Thyroid gland (tissue), 4 donors: Measurements from ENCODE around the gene NBDY. TPM values are rescaled to one million over a fixed set of nuclear protein-coding genes. Genes with fewer than 3 reads are reported as not detected.

Experiments
- DNase-seq, 2 donors: peaks; one replicate each; pipeline ENCODE4 v3.0.0-alpha.2; 2019
- H3K27ac ChIP-seq, 3 donors: fragments of 200-600 bp; sonication (generic); 1 replicate in 2 of 3; 2 replicates in 1 of 3; pipeline ENCODE4 v1.5.1; 2016 to 2019; ENCODE audit warnings: mild to moderate bottlenecking in 1 of 3, moderate library complexity in 1 of 3
- H3K27me3 ChIP-seq: fragments of 200-600 bp; sonication (generic); one replicate; pipeline ENCODE4 v1.5.1; 2019
- H3K36me3 ChIP-seq, 2 donors: fragments of 200-600 bp; sonication (generic); one replicate each; pipeline ENCODE4 v1.5.1; 2016 to 2019
- H3K4me1 ChIP-seq, 2 donors: fragments of 200-600 bp; sonication (generic); one replicate each; pipeline ENCODE4 v1.5.1; 2017 to 2019
- H3K4me3 ChIP-seq, 3 donors: fragments of 200-600 bp; sonication (generic); replicated peaks in 1 of 3; 1 replicate in 2 of 3; 2 replicates in 1 of 3; pipeline ENCODE4 v1.5.1; 2016; ENCODE audit warnings: mild to moderate bottlenecking in 1 of 3
- H3K9me3 ChIP-seq: fragments of 200-600 bp; sonication (generic); one replicate; pipeline ENCODE4 v1.5.1; 2017
- POLR2A ChIP-seq, 2 donors: fragments of 450-650 bp; IDR thresholded peaks; one replicate each; pipeline ENCODE4 v1.6.1; 2017; ENCODE audit warnings: antibody characterized with exemption in 2 of 2, mild to moderate bottlenecking in 2 of 2, moderate library complexity in 1 of 2
- WGBS, 2 donors: methylation state at CpG; one replicate each; pipeline ENCODE4 v1.1.5; 2017; 5-methylcytosine and 5-hydroxymethylcytosine counted together
- intact Hi-C: fragments of 100-400 bp; cut with DNase I; formaldehyde crosslinking; loops from one replicate; pipeline ENCODE4 v1.15.1; 2023
- total RNA-seq, 4 donors: library from RNA; depleted of rRNA; stranded (reverse); fragments of >200 nt; gene quantifications; one replicate each; pipeline ENCODE4 v1.2.3, GENCODE V29; 2016
- TF ChIP-seq, protein P1 (sequence below), 6 experiments: fragments of 200-600 bp in 3 of 6; fragments of 450-650 bp in 3 of 6; sonication (generic) in 3 of 6; IDR thresholded peaks; one replicate each; pipeline ENCODE4 v1.5.1; 2016 to 2019; ENCODE audit warnings: antibody characterized with exemption in 6 of 6, mild to moderate bottlenecking in 2 of 6, inconsistent platforms in 1 of 6, moderate library complexity in 1 of 6

The NBDY gene
- total RNA-seq, 4 donors from 2014 or later = 14.7 to 35.7 (median 17.2) TPM

DNA sequence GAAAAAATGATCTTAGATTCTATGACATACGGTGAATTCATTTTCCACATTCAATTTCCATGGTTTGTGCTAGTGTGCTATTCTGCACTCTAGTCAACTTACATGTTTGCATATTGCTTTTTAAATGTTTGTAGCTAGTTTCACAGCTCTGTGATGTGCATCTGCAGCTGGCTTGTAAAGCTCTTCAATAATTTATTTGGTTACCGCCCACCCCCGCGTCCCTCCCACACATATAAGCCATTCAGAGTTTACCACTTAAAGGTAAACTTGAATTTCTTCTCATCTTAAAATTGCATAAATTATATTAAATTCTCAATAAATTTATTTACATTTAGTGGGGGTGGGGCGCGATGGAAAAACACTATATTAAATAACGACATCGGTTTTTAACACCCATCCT is 291 bp upstream of the NBDY start:
- no peaks in the 10 kb centered on the region for H3K4me1 ChIP-seq
- DNase-seq = peak; percentile 21 to 31
- no peaks in the 10 kb centered on the region for H3K36me3 ChIP-seq
- TF ChIP-seq, protein P1, sequence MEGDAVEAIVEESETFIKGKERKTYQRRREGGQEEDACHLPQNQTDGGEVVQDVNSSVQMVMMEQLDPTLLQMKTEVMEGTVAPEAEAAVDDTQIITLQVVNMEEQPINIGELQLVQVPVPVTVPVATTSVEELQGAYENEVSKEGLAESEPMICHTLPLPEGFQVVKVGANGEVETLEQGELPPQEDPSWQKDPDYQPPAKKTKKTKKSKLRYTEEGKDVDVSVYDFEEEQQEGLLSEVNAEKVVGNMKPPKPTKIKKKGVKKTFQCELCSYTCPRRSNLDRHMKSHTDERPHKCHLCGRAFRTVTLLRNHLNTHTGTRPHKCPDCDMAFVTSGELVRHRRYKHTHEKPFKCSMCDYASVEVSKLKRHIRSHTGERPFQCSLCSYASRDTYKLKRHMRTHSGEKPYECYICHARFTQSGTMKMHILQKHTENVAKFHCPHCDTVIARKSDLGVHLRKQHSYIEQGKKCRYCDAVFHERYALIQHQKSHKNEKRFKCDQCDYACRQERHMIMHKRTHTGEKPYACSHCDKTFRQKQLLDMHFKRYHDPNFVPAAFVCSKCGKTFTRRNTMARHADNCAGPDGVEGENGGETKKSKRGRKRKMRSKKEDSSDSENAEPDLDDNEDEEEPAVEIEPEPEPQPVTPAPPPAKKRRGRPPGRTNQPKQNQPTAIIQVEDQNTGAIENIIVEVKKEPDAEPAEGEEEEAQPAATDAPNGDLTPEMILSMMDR (IDR thresholded peaks at IDR 0.05) = no peak
- TF ChIP-seq POLR2A (IDR thresholded peaks at IDR 0.05) = no peak
- peak overlapping the region in 2 of 3 donors; percentile 69 to 73 for H3K27ac ChIP-seq
- no peaks in the 10 kb centered on the region for H3K9me3 ChIP-seq
- H3K4me3 ChIP-seq = no peak overlapping the region
- 2 to 3% methylated on average over 8 of the region's 8 CpGs for whole genome bisulfite sequencing, 2 donors
- intact Hi-C loops = no loop called here
- H3K27me3 ChIP-seq = no peaks in the 10 kb centered on the region

DNA sequence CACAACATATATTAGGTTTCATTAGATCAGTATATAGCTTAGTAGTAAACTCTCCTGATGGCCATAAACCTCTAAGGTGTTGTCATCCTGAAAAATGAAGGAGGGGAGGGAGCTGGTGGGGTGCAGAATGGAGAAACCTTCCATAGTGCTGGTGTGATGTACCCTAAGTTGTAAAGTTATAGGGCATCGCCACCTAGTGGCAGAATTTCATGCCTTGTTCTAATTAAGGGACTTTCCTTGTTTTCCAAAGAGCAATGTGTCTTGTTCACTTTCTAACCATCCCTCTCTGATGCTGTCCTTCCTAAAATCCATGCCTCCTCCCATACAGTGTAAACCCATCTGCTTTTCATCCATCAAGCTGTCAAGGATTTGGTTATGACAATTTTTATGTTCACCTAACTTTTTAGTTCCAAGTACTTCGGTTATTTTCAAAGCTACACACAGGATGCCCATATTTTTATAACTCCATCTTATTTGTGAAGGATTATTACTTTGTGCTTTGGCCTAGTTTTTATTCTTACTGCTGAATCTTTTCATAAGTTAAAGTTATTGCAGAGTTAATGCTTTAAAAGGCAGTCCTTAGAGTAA is 4.5 kb downstream of the NBDY start:
- H3K27ac ChIP-seq = no peak overlapping the region
- no peaks in the 10 kb centered on the region for H3K9me3 ChIP-seq
- H3K4me1 ChIP-seq = no peaks in the 10 kb centered on the region
- intact Hi-C loops = no loop called here
- TF ChIP-seq, protein P1 (IDR thresholded peaks at IDR 0.05) = peak; percentile 22 to 56 (median 38)
- no peak for TF ChIP-seq POLR2A (IDR thresholded peaks at IDR 0.05)
- H3K4me3 ChIP-seq = no peak overlapping the region
- 51 to 52% methylated on average over 2 of the region's 2 CpGs for WGBS, 2 donors
- no peaks in the 10 kb centered on the region for H3K27me3 ChIP-seq
- peak; percentile 43 to 46 for DNase-seq
- H3K36me3 ChIP-seq = no peaks in the 10 kb centered on the region

DNA sequence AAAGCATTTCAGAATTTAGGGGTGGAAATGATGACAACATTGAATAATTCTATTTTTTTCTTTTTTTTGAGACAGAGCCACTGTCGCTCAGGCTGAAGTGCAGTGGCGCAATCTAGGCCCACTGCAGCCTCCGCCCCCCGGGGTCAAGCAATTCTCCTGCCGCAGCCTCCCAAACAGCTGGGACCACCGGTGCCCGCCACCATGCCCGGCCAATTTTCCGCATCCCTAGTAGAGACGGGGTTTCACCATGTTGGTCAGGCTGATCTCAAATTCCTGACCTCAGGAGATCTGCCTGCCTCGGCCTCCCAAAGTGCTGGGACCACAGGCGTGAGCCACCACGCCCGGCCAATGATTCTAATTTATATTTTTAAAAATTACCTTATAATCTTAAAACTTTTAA is 7.2 kb downstream of the NBDY start:
- no peaks in the 10 kb centered on the region for H3K27me3 ChIP-seq
- no peak for DNase-seq
- no peaks in the 10 kb centered on the region for H3K36me3 ChIP-seq
- TF ChIP-seq, protein P1 (IDR thresholded peaks at IDR 0.05) = no peak
- no peak for TF ChIP-seq POLR2A (IDR thresholded peaks at IDR 0.05)
- no peaks in the 10 kb centered on the region for H3K4me1 ChIP-seq
- intact Hi-C loops = no loop called here
- no peak overlapping the region for H3K4me3 ChIP-seq
- H3K9me3 ChIP-seq = no peaks in the 10 kb centered on the region
- 96% methylated on average over 10 to 14 of the region's 14 CpGs for WGBS, 2 donors
- no peak overlapping the region for H3K27ac ChIP-seq

GRCh38 chrX:56738670-56739069 is 9.6 kb downstream of the NBDY start:
- TF ChIP-seq, protein P1 (IDR thresholded peaks at IDR 0.05) = no peak
- TF ChIP-seq POLR2A (IDR thresholded peaks at IDR 0.05) = no peak
- intact Hi-C loops = no loop called here
- Histone ChIP-seq H3K4me3 (no peak overlapping the region), H3K27me3 (no peaks in the 10 kb centered on the region), H3K27ac (no peak overlapping the region), H3K9me3 (no peaks in the 10 kb centered on the region), H3K36me3 (no peaks in the 10 kb centered on the region), H3K4me1 (no peaks in the 10 kb centered on the region)
- no peak for DNase-seq
- WGBS, 2 donors = 93 to 100% methylated on average over 1 of the region's 1 CpG

DNA sequence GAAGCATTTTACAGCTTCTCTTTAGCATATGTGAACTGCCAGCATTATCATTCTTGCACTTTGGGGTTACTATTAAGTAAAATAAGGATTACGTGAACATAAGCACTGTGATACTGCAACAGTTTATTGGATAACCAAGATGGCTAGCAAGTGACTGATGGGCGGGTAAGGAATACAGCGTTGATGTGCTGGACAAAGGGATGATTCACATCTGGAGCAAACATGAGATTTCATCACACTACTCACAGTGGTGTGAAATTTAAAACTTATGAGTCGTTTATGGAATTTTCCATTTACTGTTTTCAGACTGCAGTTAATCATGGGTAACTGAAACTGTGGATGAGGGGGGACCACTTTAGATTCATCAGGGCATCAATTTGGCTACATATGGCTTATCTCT is 16.0 kb downstream of the NBDY start:
- 81 to 90% methylated on average over 4 of the region's 4 CpGs for WGBS, 2 donors
- H3K27me3 ChIP-seq = no peaks in the 10 kb centered on the region
- H3K4me1 ChIP-seq = no peaks in the 10 kb centered on the region
- no peaks in the 10 kb centered on the region for H3K36me3 ChIP-seq
- no peak overlapping the region for H3K27ac ChIP-seq
- DNase-seq = no peak
- TF ChIP-seq, protein P1 (IDR thresholded peaks at IDR 0.05) = no peak
- TF ChIP-seq POLR2A (IDR thresholded peaks at IDR 0.05) = no peak
- intact Hi-C loops = no loop called here
- no peaks in the 10 kb centered on the region for H3K9me3 ChIP-seq
- H3K4me3 ChIP-seq = no peak overlapping the region
